HG02852 (cell line): Measurements from ENCODE around the gene TDP2.

ENCODE experiments used
- ATAC-seq: cut with Tn5 transposase; IDR thresholded peaks from one replicate; pipeline ENCODE4 v1.9.1; 2021; ENCODE audit warnings: mild to moderate bottlenecking, moderate library complexity; ENCODE audit not compliant: unreplicated experiment

Gene TDP2

GRCh38 chr6:24666641-24667377 is at the start of gene TDP2, which contains the start of gene ACOT13:
Gene TDP2, minus strand, starts transcription at chr6:24666899. Its CDS starts 37 bp downstream, at chr6:24666862.
Gene ACOT13, plus strand, starts transcription at chr6:24667077. Its CDS starts 187 bp downstream, at chr6:24667264.
- peak; percentile 95 for ATAC-seq

DNA sequence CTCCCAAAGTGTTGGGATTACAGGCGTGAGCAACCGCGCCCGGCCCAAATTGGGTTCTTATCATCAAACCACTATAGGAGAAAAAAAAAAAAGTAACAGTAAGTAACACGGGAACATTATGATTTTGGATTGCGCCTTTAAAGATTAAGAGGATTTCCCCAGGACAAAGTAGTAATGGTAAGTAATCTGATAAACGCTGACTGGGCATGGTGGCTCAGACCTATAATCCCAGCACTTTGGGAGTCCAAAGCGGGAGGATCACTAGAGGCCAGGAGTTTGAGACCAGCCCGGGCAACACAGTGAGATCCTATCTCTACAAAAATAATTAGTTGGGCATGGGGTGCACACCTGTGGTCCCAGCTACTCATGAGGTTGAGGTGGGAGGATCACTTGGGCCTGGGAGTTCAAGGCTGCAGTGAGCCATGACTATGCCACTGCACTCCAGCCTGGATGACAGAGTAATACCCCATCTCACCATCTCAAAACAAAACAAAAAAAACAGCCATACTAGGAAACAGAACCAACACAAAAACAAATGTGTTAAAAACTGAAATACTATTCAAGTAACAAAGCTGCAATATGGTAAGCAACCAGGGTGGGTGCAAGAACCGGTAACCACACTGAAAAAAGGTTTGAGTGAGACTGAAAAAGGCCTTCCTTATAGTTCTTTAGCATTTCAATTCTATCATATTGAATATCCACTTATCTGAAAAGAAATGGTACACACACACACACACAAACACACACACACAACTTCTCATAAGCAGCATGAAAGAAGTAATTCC is 44.0 kb upstream of the TDP2 start:
- no peak for ATAC-seq

DNA sequence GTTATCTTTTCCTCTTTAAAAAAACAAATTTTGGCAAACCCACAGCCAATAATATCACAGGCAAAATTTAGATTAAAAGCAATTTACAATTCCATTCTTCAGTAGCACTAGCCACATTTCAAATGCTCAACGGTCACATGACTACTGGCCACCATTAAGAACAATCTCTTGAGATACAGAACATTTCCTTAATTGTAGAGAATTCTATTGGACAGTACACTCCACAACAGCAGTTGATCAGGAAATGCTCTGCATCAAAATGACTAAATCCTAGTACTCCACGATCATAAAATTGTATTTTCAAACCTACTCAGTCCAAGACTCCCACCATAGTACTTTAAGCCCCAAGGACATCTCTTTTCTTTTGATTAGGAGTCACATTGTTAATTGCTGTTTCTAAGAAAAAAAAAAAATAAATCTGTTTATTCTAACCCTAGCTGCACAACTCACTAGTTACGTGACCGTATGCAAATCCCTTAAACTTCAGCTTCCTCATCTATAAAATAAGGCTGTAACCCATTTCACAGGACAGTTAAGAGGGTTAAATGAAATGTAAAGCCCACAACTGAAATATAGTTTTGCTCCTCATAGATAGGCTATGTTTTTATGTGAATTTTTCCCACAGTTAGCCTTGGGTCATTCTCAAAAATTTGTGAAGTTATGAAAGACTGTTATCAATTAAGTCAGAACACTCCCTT is 42.5 kb upstream of the TDP2 start:
- no peak for ATAC-seq

DNA sequence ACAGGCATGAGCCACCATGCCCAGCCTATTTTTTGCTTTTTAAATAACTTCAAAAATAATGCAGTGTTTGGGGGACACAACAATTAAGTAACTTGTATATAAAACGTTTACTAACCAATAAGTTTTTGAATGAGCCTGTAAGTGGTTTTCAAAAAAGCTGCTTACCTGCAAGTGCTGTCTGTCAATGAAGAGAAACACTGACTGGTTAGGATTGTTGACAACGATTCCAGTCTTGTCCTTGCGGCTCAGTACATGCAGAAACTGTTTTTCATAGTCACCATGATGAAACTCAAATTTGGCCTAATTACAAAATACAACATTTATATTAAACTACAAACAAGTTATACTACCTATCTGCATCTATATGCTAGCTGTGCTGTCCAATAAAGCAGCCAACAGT is 41.9 kb upstream of the TDP2 start:
- no peak for ATAC-seq

- ATAC-seq, result no peak
Observed at GRCh38 chr6:24704468-24704867, 37.8 kb upstream of the TDP2 start.

DNA sequence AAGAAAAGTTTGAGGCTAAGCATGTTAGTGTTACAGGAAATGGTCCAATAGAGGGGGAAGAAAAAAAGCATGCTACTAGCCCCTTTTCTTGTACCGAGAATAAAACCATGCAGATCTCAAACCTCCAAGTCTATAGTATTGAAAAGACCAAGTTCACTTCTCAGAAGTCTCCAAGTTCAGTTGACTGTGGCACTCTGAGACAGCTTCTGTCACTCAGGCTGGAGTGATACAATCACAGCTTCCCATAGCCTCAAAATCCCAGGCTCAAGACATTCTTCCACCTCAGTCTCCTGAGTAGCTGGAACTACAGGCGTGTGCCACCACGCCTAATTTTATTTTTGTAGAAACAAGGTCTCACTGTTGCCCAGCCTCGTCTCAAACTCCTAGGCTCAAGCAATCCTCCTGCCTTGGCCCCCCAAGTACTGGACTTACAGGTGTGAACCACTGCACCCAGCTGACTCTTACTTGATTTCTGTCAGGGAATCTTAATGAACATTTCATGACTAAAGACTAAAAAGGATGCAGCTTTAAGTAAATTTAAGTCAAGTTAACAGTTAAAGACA is 36.1 kb upstream of the TDP2 start:
- ATAC-seq, result no peak

- ATAC-seq, result no peak
Observed at GRCh38 chr6:24699521-24700359, 33.0 kb upstream of the TDP2 start.

- ATAC-seq, result no peak
Observed at GRCh38 chr6:24696097-24696496, 29.4 kb upstream of the TDP2 start.

DNA sequence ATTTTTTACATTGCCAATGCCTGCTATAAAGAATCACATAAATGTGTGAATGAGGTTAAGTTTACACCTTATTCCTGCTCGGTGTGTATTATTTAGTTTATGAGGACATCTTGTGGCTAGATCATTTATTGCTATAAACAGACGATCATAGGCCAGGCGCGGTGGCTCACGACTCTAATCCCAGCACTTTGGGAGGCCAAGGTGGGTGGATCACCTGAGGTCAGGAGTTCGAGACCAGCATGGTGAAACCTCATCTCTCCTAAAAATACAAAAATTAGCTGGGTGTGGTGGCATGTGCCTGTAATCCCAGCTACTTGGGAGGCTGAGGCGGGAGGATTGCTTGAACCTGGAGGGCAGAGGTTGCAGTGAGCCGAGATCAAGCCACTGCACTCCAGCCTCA is 28.9 kb upstream of the TDP2 start:
- peak; percentile 73 for ATAC-seq

DNA sequence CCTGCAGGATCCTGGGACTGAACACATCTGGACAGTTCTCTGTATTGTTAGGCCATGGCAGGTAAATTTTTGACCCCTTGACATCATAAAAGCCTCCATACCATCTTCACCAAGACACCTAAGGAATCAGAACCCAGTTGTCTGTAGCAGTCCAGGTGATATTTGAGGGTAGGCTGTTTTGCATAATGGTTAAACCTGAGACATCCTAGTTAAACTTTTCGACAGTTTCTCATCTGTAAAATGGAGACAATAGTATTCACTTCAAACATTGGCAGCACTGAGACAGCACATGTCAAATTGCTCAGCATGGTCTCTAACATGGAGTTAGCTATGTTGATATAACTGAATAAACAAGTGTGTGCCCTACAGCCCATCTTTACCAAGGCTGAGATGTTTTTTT is 27.5 kb upstream of the TDP2 start:
- no peak for ATAC-seq

DNA sequence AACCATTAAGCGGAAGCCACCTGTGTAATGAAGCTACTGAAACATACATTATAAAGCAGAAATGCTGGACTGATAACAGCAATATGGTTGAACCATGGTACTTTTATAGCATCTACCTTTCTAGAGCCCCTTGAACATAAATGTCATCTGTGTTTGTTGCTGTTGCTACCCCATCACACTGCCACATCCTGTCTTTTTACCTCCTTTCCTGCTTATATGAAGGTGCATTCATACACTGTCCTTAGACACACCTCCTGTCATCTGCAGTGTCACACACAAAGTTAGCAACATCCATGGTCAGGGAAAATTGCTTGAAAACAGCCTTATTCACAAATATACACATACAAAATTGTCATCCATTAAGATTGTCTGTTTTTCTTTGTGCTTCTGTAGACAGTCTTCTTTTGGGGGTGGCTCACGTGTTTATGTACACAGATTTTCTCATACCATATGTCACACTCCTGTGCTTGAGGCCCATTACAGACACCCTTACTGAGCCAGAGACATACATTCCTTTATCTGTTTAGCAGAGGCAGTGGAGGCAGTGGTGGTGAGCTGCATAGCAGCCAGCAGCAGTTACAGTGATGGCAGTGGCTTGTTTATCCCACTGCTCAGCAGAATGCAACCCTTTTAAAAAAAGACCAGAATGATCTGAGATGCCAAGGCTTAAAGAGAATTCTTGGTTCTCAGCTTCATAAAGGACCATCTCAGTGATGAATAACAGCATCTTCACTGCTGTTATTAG is 26.3 kb upstream of the TDP2 start:
- ATAC-seq, result no peak

- ATAC-seq, result no peak
Observed at GRCh38 chr6:24692415-24692814, 25.7 kb upstream of the TDP2 start.

DNA sequence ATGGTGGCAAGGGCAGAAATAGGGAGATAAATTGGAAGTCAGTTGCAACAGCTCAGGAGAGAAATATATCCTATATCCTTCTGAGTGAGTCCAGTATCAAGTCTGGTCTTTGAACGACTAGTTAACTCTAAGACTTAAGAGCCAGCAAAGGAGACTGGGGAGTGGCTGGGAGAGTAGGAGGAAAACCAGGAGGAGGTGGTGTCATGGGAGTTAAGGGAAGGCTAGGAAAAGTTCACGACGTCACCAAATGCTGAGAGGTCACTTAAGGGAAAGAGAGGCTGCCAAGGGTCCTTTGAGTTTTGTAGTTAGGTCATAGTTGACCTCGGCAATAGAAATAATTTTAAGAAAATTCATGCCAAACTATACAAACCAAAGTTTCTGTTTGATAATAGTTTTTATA is 25.3 kb upstream of the TDP2 start:
- ATAC-seq, result no peak

DNA sequence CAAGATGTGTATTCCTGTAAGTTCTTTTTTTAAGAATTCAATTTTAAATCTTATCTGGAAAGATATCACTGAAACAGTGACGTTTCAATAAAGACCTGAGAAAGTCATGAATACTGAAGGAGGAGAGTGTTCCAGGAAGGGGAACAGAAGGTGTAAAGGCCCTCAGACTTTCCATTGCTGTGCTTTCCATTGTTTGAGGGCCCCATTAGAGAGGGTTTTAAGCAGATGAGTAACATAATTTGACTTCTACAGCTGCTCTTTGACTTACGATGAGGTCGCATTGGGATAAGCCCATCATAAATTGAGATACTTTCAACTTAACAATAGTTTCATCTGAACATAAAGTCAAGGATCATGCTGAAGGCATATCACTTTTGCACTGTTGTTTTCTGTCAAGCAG is 24.9 kb upstream of the TDP2 start:
- no peak for ATAC-seq

DNA sequence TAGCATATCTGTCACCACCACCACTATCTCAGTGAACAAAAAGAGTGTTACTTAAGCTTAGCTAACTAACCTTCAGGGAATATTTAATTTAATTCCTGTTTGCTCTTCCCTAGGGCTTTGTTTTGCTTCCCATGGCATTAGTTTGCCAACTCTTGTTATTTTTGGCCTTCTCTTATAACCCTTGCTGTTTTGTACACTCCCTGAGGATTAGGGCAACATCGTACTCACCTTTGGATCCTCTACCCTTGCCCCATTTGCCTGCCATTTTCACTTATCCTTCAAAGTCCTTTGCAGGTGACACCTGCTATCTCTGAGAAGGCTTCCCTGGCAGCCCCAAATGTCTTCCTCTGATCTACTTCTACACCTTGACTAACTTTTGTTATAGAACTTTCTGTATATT is 23.9 kb upstream of the TDP2 start:
- ATAC-seq, result no peak

- ATAC-seq, result no peak
Observed at GRCh38 chr6:24689964-24690363, 23.3 kb upstream of the TDP2 start.

DNA sequence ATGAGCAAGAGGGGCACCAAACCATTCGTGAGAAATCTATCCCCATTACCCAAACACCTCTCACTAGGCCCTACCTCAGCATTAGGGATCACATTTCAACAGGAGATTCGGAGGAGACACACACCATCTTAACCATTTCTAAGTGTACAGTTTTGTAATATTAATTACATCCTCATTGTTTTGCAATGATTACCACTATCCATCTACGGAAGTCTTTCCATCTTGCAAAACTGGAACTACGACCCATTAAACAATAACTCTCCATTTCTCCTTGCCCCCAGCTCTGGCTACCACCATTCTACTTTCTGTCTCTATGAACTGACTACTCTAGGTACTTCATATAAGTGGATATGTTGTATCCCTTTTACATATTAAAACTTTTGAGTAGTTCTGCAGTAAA is 20.2 kb upstream of the TDP2 start:
- no peak for ATAC-seq

DNA sequence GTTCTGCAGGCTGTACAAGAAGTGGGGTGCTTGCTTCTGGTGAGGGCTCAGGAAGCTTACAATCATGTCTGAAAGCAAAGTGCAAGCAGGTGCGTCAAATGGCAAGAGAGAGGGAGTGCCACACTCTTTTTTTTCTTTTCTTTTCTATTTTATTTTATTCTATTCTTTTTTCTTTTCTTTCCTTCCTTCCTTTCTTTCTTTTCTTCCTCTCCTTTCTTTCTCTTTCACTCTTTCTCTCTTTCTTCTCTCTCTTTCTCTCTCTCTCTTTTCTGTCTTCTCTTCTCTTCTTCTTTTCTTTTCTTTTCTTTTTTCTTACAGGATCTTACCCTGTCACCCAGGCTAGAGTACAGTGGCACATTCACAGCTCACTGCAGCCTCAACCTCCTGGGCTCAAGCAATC is 19.7 kb upstream of the TDP2 start:
- ATAC-seq, result no peak
